Liver (tissue), 9 donors: Measurements from ENCODE around the gene MRPL21. TPM values are rescaled to one million over a fixed set of nuclear protein-coding genes. Genes with fewer than 3 reads are reported as not detected.

Experiments
- DNase-seq: peaks from one replicate; pipeline ENCODE4 v3.0.0-alpha.2; 2017; ENCODE audit warnings: low spot score
- H3K27ac ChIP-seq, 2 donors: one replicate each; pipeline ENCODE4 v1.7.0; 2013; ENCODE audit warnings: inconsistent platforms in 2 of 2, low read length in 2 of 2, control low read depth in 1 of 2, low read depth in 1 of 2, mild to moderate bottlenecking in 1 of 2
- H3K27me3 ChIP-seq, 4 donors: one replicate each; pipeline versions ENCODE4 v1.6.1 to v1.7.0; 2013; ENCODE audit warnings: low read length in 3 of 4, inconsistent platforms in 1 of 4, mild to moderate bottlenecking in 1 of 4, moderate library complexity in 1 of 4; ENCODE audit not compliant: control insufficient read depth in 4 of 4, insufficient read depth in 4 of 4
- H3K36me3 ChIP-seq, 4 donors: one replicate each; pipeline versions ENCODE4 v1.6.1 to v1.7.0; 2013; ENCODE audit warnings: low read length in 3 of 4, mild to moderate bottlenecking in 3 of 4, low read depth in 1 of 4, moderate library complexity in 1 of 4; ENCODE audit not compliant: control insufficient read depth in 4 of 4, insufficient read depth in 3 of 4
- H3K4me1 ChIP-seq, 4 donors: one replicate each; pipeline versions ENCODE4 v1.6.1 to v1.7.0; 2013; ENCODE audit warnings: low read length in 3 of 4, mild to moderate bottlenecking in 3 of 4, moderate library complexity in 1 of 4; ENCODE audit not compliant: control insufficient read depth in 4 of 4, insufficient read depth in 4 of 4
- H3K4me3 ChIP-seq, 3 donors: one replicate each; pipeline versions ENCODE4 v1.6.1 to v1.7.0; 2013; ENCODE audit warnings: low read length in 3 of 3, control low read depth in 1 of 3, low read depth in 1 of 3, mild to moderate bottlenecking in 1 of 3
- H3K9ac ChIP-seq, 2 donors: one replicate each; pipeline ENCODE4 v1.7.0; 2013; ENCODE audit warnings: low read length in 2 of 2, mild to moderate bottlenecking in 2 of 2, moderate library complexity in 2 of 2, control low read depth in 1 of 2, low read depth in 1 of 2
- H3K9me3 ChIP-seq, 4 donors: one replicate each; pipeline versions ENCODE4 v1.6.1 to v1.7.0; 2013; ENCODE audit warnings: low read length in 3 of 4; ENCODE audit not compliant: control insufficient read depth in 4 of 4
- ATF3 ChIP-seq: IDR thresholded peaks from 2 replicates; pipeline ENCODE4 v1.6.1; 2016; ENCODE audit warnings: antibody characterized with exemption
- FOXA1 ChIP-seq: IDR thresholded peaks from 2 replicates; pipeline ENCODE4 v1.6.1; 2016; ENCODE audit warnings: antibody characterized with exemption
- GABPA ChIP-seq, 2 donors: IDR thresholded peaks in 1 of 2; conservative IDR thresholded peaks in 1 of 2; 2 replicates each; pipeline ENCODE4 v1.6.1; 2016; ENCODE audit warnings: antibody characterized with exemption in 2 of 2, mild to moderate bottlenecking in 1 of 2, moderate library complexity in 1 of 2
- JUND ChIP-seq, 2 donors: IDR thresholded peaks; 2 replicates each; pipeline ENCODE4 v1.6.1; 2016; ENCODE audit warnings: antibody characterized with exemption in 2 of 2
- MAX ChIP-seq: IDR thresholded peaks from 2 replicates; pipeline ENCODE4 v1.6.1; 2016; ENCODE audit warnings: antibody characterized with exemption
- NR2F2 ChIP-seq: IDR thresholded peaks from 2 replicates; pipeline ENCODE4 v1.6.1; 2016; ENCODE audit warnings: antibody characterized with exemption
- REST ChIP-seq: IDR thresholded peaks from 2 replicates; pipeline ENCODE4 v1.6.1; 2016; ENCODE audit warnings: antibody characterized with exemption, mild to moderate bottlenecking
- RXRA ChIP-seq, 2 donors: IDR thresholded peaks; 2 replicates each; pipeline ENCODE4 v1.6.1; 2017 to 2018; ENCODE audit warnings: antibody characterized with exemption in 2 of 2, mild to moderate bottlenecking in 1 of 2
- SP1 ChIP-seq: IDR thresholded peaks from 2 replicates; pipeline ENCODE4 v1.6.1; 2018; ENCODE audit warnings: antibody characterized with exemption, mild to moderate bottlenecking
- YY1 ChIP-seq: IDR thresholded peaks from 2 replicates; pipeline ENCODE4 v1.6.1; 2016; ENCODE audit warnings: antibody characterized with exemption, mild to moderate bottlenecking
- WGBS: extraction: QIAGEN DNeasy Blood & Tissue Kit; methylation state at CpG from one replicate; pipeline ENCODE4 v1.1.7; 2013; 5-methylcytosine and 5-hydroxymethylcytosine counted together
- polyA plus RNA-seq, 2 donors: library from polyadenylated mRNA; stranded (reverse) in 1 of 2; unstranded in 1 of 2; fragments of 200-250 nt in 1 of 2; fragments of >200 nt in 1 of 2; fragmentation: Nextera tagmentation in 1 of 2; extraction: Ambion mirVana in 1 of 2; gene quantifications; one replicate each; pipeline versions ENCODE4 v1.2.1 to v1.2.3, GENCODE V29; 2013 to 2015
- total RNA-seq, 2 donors: library from RNA; depleted of rRNA; stranded (reverse); fragments of >200 nt; gene quantifications; one replicate each; pipeline ENCODE4 v1.2.3, GENCODE V29; 2014
- TF ChIP-seq, protein P1 (sequence below): IDR thresholded peaks from 2 replicates; pipeline ENCODE4 v1.6.1; 2016; ENCODE audit warnings: antibody characterized with exemption
- TF ChIP-seq, protein P2 (sequence below): fragments of 150-350 bp; IDR thresholded peaks from 2 replicates; pipeline ENCODE4 v1.5.1; 2017; ENCODE audit warnings: improper control_type of control experiment, low read depth, low read length; ENCODE audit not compliant: missing input control
- donor health status: healthy.
- donor health status: healthy.
- donor health status: healthy.
- donor health status: healthy.
- donor health status: healthy.

MRPL21 gene
- total and polyA plus RNA-seq, 4 donors = 22.3 to 76.8 (median 35.4) TPM

DNA sequence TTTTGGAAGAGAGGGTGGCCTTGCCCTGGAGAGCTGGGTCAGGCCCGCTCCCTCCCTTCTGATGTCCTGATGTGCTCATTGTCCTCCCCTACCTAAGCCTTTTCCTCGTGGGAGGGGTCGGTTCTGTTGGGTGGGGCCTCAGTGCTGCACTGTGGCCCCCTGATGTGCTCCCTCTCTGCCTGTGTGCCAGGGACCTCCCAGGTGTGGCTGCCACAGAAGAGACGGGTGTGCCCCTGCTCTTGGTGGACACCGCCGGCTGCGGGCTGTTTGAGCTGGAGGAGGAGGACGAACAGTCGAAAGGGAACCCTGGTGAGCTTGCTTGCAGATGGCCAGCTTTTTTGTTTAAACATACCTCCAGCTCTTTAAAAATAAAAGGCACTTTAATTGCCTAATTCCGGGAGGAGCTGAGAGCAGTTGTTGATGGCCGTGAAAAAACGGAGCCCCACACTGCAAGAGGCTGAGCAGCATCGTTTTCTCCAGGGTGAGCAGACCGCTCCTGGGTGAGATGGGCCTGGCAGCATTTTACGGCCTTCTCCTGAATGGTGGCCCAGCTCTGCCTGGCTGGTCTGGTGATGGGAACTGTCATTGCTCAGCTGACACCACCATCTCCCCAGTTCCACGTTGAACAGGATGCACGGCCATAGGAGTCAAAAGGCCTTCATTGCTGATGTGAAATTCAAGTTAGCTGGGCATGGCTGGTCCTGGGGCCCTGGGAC lies 30.1 kb upstream of the MRPL21 start:
- peaks cover 25 to 77% (median 38%) of the 10 kb centered on the region in 4 donors for H3K36me3 ChIP-seq
- 94% methylated on average over 17 of the region's 17 CpGs for WGBS
- H3K9ac ChIP-seq = no peak overlapping the region
- no peak for DNase-seq
- H3K27me3 ChIP-seq = no peaks in the 10 kb centered on the region
- no peaks in the 10 kb centered on the region for H3K4me1 ChIP-seq
- H3K9me3 ChIP-seq = no peaks in the 10 kb centered on the region
- H3K27ac ChIP-seq = no peak overlapping the region
- TF ChIP-seq GABPA (IDR thresholded peaks at IDR 0.05 in 1 of 2, conservative IDR thresholded peaks at IDR 0.05 in 1 of 2) = no peak
- no peak for TF ChIP-seq SP1
- TF ChIP-seq NR2F2 = no peak
- no peak for TF ChIP-seq JUND (IDR thresholded peaks at IDR 0.05)
- TF ChIP-seq MAX = no peak
- no peak for TF ChIP-seq YY1
- TF ChIP-seq FOXA1 = no peak
- no peak overlapping the region for H3K4me3 ChIP-seq

DNA sequence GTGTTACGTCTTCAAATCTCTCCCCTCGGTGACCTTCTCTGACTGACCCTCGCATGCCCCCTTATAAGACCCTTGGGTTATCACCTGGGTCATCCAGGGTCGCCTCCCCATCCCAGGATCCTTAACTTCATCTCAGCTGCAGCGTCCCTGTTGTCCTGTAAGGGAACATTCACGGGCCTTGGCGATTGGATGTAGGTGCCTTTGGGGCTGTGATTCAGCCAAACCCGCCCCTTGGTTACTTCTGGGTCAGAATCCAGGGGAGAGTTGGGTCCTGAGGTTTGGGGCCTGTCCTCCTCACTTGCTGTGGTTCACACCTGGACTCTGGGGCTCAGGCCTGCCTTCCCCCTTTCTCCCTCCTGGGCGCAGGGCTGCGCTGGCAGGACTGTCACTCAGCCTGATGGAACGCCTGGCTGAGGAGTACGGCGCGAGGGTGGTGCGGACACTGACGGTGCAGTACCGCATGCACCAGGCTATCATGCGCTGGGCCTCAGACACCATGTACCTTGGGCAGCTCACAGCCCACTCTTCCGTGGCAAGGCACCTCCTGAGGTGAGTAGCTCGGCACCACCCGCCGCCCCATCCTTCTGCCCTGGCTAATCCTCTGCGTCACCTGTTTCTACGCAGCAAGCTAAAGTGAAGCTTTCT lies 29.4 kb upstream of the MRPL21 start:
- no peak overlapping the region for H3K4me3 ChIP-seq
- 97% methylated on average over 24 of the region's 24 CpGs for WGBS
- no peak for DNase-seq

More for the DNA sequence above, 29.4 kb upstream of the MRPL21 start:
- Histone ChIP-seq H3K9ac (no peak overlapping the region), H3K27me3 (no peaks in the 10 kb centered on the region), H3K4me1 (no peaks in the 10 kb centered on the region), H3K36me3 (peaks cover 21 to 70% (median 37%) of the 10 kb centered on the region in 4 donors), H3K27ac (no peak overlapping the region), H3K9me3 (no peaks in the 10 kb centered on the region)
- TF ChIP-seq, protein P1, sequence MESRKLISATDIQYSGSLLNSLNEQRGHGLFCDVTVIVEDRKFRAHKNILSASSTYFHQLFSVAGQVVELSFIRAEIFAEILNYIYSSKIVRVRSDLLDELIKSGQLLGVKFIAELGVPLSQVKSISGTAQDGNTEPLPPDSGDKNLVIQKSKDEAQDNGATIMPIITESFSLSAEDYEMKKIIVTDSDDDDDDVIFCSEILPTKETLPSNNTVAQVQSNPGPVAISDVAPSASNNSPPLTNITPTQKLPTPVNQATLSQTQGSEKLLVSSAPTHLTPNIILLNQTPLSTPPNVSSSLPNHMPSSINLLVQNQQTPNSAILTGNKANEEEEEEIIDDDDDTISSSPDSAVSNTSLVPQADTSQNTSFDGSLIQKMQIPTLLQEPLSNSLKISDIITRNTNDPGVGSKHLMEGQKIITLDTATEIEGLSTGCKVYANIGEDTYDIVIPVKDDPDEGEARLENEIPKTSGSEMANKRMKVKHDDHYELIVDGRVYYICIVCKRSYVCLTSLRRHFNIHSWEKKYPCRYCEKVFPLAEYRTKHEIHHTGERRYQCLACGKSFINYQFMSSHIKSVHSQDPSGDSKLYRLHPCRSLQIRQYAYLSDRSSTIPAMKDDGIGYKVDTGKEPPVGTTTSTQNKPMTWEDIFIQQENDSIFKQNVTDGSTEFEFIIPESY = no peak
- no peak for TF ChIP-seq ATF3
- TF ChIP-seq, protein P2, sequence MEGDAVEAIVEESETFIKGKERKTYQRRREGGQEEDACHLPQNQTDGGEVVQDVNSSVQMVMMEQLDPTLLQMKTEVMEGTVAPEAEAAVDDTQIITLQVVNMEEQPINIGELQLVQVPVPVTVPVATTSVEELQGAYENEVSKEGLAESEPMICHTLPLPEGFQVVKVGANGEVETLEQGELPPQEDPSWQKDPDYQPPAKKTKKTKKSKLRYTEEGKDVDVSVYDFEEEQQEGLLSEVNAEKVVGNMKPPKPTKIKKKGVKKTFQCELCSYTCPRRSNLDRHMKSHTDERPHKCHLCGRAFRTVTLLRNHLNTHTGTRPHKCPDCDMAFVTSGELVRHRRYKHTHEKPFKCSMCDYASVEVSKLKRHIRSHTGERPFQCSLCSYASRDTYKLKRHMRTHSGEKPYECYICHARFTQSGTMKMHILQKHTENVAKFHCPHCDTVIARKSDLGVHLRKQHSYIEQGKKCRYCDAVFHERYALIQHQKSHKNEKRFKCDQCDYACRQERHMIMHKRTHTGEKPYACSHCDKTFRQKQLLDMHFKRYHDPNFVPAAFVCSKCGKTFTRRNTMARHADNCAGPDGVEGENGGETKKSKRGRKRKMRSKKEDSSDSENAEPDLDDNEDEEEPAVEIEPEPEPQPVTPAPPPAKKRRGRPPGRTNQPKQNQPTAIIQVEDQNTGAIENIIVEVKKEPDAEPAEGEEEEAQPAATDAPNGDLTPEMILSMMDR = no peak
- TF ChIP-seq GABPA (IDR thresholded peaks at IDR 0.05 in 1 of 2, conservative IDR thresholded peaks at IDR 0.05 in 1 of 2) = no peak
- no peak for TF ChIP-seq NR2F2
- TF ChIP-seq REST = no peak
- no peak for TF ChIP-seq SP1
- no peak for TF ChIP-seq JUND (IDR thresholded peaks at IDR 0.05)
- no peak for TF ChIP-seq MAX
- TF ChIP-seq RXRA (IDR thresholded peaks at IDR 0.05) = no peak
